NCI-H526 (cell line): ENCODE data around the gene RPL39.
"Not testable (repeated sequence)": the region's sequence is repeated elsewhere in the genome, so short reads cannot be mapped to it uniquely, and the experiment has no call there.

Experiments used
- DNase-seq, 2 experiments: peaks; one replicate each; lab custom pipeline; 2025; lab: John Stamatoyannopoulos, UW

RPL39 gene

GRCh38 chrX:119763181-119763580 is 28.2 kb downstream of the RPL39 start:
- DNase-seq: no peak

- DNase-seq: no peak
Observed at GRCh38 chrX:119762718-119763117, 28.7 kb downstream of the RPL39 start.

GRCh38 chrX:119760026-119760877 is 31.2 kb downstream of the RPL39 start:
- no peak for DNase-seq

GRCh38 chrX:119759248-119759766 is 32.1 kb downstream of the RPL39 start:
- DNase-seq: peak in 1 of 2 experiments; percentile 47

- DNase-seq: peak in 1 of 2 experiments; percentile 73
Observed at GRCh38 chrX:119758731-119759247, 32.6 kb downstream of the RPL39 start.

GRCh38 chrX:119757979-119758730 is 33.3 kb downstream of the RPL39 start, which contains the start of gene SOWAHD:
Gene SOWAHD, plus strand, starts transcription at chrX:119758588. Its CDS starts 80 bp downstream, at chrX:119758668.
- DNase-seq: peak; percentile 48 to 84

GRCh38 chrX:119757646-119757978 is 33.8 kb downstream of the RPL39 start:
- DNase-seq: no peak

GRCh38 chrX:119756926-119757635 is 34.3 kb downstream of the RPL39 start:
- no peak for DNase-seq

- DNase-seq: peak; percentile 73 to 77
Observed at GRCh38 chrX:119755981-119756533, 35.4 kb downstream of the RPL39 start.

GRCh38 chrX:119753639-119754257 is 37.7 kb downstream of the RPL39 start:
- DNase-seq: peak; percentile 55 to 60

- DNase-seq: no peak
Observed at GRCh38 chrX:119753001-119753400, 38.4 kb downstream of the RPL39 start.

- DNase-seq: not testable (repeated sequence)
Observed at GRCh38 chrX:119750751-119751150, 40.7 kb downstream of the RPL39 start.

GRCh38 chrX:119750131-119750530 is 41.3 kb downstream of the RPL39 start:
- not testable (repeated sequence) for DNase-seq

- no peak for DNase-seq
Observed at GRCh38 chrX:119745283-119745848, 46.1 kb downstream of the RPL39 start.

- DNase-seq: no peak
Observed at GRCh38 chrX:119738742-119739141, 52.7 kb downstream of the RPL39 start.
